GM12891 (cell line): ENCODE measurements around the gene FBXL17.

Experiments
- POLR2A ChIP-seq: IDR thresholded peaks from 2 replicates; pipeline ENCODE4 v1.6.1; 2011; ENCODE audit warnings: low read depth, low read length, control low read depth
- POLR2AphosphoS5 ChIP-seq: IDR thresholded peaks from 2 replicates; pipeline ENCODE4 v1.6.1; 2011; ENCODE audit warnings: low read depth, low read length, control low read depth
- POU2F2 ChIP-seq: IDR thresholded peaks from 2 replicates; pipeline ENCODE4 v1.6.1; 2011; ENCODE audit warnings: low read depth, mild to moderate bottlenecking, control low read depth, low read length, moderate library complexity
- SPI1 ChIP-seq: IDR thresholded peaks from 2 replicates; pipeline ENCODE4 v1.6.1; 2011; ENCODE audit warnings: low read depth, low read length, control low read depth
- TAF1 ChIP-seq: IDR thresholded peaks from 2 replicates; pipeline ENCODE4 v1.6.1; 2011; ENCODE audit warnings: low read depth, low read length, control low read depth

- TF ChIP-seq POU2F2 (no peak), POLR2A (no peak), POLR2AphosphoS5 (no peak), SPI1 (no peak), TAF1 (no peak)
These were observed 452.8 kb downstream of the FBXL17 start for GRCh38 chr5:107929080-107929479.
